Activated naive CD4-positive, alpha-beta T cell (primary cell): ENCODE results near the gene PRKN.

Experiments
- DNase-seq, 4 experiments: peaks; one replicate each; lab custom pipeline; 2025; lab: John Stamatoyannopoulos, UW

Gene PRKN

DNA sequence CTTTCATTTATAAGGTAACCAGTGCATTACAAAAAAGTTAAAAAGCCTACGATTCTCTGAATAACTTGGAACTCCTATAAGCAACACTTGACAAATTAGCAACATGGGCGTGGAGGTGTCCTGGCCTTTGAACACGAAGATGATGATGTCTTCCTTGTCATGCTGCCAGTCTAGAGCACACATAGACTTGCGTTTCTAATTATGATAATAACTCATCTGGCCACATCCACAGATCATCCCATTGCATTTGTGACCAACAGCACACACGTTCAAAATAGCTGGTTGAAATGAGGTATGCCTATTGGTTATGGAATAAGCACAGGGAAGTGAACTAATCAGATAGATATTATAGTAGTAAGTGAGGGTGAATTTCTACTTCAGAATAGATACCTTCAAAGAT lies 608.9 kb downstream of the PRKN start:
- no peak for DNase-seq

DNA sequence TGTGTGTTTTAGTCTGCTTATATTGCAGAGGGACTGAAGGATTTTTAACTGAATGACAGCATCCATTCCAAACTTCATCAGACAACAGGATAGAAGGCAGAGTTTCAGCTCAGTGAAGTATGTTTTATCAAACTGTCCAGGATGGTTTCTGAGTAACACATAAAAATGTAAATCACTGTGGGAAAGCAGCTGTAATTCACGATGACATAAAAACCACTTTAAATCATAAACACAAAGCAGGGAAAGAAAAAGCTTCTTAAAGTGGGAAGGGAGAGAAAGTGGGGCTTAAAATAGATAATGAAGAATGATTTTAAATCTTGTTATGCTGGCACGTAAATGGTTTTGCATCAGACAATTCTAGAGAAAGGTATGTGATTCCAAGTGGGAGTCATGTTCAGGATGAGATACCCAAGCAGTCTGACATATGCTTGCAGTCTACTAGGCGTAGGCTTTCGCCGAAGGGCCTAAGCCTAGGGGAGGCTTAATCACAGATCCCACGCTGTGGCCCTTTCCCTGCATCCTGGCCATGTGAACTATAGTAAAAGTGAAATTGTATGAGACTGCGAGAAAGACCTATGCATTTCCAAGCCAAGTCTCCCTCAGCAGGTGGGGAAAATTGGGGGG lies 610.6 kb downstream of the PRKN start:
- no peak for DNase-seq

DNA sequence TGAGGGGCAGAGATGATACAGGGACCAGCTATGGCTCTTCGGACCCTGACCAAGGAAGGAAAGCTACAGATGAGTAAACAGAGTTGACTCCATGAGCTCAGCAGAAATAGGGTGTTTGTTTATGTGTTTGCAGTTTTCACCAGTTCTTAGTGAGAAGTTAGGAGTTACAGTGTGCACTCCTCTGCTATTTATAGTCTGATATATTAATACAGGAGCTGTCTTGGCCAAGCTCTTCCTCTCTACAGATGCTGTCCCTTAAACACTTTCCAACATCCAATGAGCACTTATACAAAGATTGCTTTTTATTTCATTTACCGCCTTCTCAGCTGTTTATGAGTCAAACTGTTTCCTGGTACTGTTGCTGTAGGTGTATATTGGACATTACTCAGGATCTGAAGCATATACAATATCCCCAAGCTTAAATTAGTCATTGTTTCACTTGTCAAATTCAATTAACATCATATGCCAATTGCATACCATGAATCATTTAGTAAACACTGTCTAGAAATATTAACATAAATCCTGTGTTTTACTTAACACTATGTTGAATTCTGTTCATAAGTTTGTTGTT lies 618.0 kb downstream of the PRKN start:
- DNase-seq = no peak

DNA sequence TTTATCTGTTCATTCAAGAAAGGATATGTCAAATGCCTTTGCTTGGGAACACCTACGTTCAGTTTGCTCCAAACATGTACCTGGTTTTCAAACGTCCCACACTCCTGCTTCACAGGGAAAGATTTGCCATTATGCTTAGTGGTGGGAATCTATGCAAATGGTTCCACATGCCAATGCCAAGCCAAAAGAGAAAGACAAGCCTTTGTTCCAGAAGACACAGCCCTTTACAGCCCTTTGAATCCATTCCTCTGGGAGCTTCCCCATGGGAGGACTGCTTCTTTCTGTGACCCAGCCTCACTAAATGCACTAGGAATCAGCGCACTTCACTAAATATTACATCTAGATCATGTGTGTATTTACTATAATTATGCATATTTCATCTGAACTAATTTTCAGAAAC lies 619.5 kb downstream of the PRKN start:
- DNase-seq = no peak

DNA sequence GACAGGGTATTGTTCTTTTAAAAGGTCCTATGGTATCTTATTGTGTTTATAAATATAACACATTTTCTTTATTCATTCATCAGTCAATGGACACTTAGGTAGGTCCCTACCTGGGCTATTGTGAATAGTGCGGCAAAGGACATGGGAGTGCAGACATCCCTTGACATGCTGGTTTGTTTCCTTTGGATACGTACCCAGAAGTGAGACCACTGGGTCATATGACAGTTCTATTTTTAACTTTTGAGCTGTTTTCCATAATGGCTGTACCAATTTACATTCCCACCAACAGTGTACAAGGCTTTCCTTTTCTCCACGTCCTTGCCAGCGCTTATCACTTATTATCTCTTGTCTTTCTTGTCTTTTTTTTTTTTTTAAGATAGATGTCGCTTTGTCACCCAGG lies 627.5 kb downstream of the PRKN start:
- DNase-seq = no peak

DNA sequence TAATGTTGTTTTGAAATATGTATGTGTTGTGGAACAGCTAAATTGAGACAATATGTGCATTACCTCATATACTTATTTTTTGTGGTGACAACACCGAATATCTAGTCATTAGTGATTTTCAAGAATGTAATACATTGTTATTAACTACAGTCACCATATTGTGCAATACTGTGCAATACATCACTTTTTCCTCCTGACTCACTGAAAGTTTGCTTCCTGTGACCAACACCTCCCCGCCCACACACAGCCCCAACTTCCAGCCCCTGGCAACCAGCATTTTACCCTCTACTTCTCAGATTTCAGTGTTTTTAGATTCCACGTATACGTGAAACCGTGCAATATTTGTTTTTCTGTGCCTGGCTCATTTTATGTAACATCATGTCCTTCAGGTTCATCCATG lies 627.9 kb downstream of the PRKN start:
- no peak for DNase-seq

DNA sequence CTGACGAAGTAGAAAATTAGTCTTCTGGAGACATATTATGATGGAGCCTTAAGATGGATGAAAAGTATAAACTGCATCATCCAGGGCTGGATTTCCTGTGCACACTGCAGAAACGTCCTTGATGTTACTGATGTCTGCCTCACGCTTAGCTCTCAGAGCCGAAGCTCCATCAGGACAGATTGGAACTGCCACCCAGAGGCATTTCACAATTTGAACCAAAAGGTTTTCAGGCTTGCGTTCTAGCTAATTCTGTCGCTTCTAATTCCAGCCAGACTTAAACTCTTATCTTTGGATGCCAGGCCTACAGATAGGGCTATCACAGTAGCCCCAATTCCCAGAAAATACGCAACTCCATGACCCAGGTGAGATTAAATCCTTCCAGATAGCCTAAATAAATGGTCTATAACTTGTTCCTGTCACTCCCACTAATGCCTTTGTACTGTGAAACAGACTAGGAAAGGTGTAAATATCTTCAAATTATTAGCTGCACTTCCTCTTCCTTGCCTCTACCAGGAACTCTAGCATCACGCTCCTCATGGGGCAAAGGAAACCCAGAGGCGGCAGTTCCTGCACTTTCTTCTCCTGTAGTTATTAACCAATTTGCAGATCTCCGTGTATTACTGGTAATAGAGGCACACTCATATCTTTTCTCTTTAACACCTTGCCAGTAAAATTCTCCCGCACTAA lies 634.6 kb downstream of the PRKN start:
- no peak for DNase-seq

DNA sequence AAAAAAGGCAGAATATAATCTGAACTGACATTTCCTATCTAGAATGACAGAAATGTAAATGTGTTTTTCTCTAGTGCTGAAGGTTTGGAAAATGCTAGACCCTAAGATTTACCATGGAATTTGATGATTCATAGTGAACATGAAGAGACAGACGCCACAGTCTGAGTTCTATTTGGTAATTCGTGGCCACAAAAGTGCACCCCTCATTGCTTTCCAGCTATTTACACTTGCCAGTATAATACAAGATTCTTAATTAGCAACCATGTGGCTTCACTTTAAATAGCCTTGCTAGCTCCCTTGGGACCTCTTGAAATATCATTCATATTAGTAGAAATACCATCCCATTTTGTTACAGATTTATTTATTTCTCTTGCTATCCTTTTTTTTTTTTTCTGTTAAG lies 636.8 kb downstream of the PRKN start:
- DNase-seq = no peak

DNA sequence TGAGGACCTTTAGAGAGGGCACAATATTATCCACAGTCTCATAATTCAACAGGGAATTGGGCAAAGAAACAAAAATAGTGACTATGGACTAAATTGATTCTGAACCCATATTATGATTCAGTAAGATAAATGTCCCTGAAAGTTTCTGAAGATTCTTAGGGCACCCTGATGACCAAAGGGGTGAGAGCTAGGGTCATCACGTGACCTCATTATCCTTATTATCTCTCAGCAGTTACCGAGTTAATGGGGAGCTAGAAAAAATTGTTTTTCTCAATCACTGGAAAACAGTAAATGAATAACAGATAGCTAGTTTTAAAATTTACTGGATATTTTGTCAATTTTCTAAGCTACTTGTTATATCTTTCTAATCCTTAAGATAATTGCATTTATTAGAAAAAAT lies 639.5 kb downstream of the PRKN start:
- DNase-seq = no peak

DNA sequence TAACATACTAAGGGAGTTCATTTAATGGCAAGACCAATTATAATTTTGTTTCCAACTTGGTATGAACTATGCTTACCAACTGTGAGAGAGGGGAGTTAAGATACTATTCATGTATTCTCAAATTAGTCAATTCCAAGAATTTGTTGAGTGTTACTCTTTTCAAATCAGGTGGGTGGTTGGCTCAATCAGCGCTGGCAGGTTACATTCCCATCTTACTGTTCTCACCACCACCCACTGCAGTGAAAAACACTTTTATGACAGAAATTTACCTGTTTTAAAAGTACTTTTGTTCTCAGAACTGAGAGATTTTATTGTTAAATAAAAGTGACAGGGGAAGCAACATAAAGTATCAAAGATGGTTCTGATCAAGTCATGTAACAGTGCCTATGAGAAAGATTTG lies 642.0 kb downstream of the PRKN start:
- no peak for DNase-seq

DNA sequence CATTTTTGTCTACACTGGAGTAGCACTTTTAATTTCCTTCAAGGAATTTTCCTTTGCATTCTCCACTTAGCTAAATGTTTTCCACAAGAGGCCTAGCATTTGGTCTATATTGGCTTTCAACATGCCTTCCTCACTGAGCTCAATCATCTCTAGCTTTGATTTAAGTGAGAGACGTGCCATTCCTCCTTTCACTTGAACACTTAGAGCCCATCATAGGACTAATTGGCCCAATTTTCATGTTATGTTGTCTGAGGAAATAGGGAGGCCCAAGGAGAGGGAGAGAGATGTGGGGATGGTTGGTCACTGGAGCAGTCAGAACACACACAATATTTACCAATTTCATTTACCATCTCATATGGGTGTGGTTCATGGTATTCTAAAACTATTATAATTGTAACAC lies 645.0 kb downstream of the PRKN start:
- no peak for DNase-seq

DNA sequence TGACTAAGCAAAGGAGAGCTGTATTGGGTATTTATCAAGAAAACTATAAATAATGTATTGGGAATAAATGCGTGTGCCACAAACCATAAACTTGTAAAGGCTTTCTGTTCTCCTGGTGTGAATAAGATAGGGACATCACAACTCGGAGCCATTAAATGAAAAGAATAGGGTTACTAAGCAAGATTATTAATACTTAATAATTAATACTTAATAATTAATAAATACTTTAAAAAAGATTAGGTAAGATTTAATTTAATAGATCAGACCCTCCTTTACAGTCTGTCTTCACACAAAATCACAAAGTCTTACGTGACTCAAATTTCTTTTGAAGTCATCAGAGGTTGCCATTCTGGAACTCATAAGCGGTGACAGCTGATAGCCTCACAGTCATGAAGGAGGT lies 648.9 kb downstream of the PRKN start:
- DNase-seq = no peak

DNA sequence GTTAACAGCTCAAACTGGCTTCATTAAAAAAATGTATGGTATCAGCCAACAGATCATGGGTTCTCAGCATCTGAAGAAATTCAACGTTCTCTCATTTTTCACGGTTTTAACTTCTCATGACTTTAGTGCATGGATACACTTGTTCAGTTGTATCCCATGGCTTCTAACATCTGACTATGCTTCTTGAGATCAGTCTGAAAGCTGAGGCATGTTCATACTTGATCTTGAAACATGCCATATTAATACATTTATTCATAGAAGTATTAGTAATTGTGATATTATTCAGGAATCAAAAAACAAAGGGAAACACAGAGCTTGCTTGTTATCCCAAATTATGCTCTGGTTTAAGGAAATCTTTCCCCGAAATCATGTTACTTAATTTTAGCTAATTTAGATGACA lies 649.4 kb downstream of the PRKN start:
- DNase-seq = no peak

DNA sequence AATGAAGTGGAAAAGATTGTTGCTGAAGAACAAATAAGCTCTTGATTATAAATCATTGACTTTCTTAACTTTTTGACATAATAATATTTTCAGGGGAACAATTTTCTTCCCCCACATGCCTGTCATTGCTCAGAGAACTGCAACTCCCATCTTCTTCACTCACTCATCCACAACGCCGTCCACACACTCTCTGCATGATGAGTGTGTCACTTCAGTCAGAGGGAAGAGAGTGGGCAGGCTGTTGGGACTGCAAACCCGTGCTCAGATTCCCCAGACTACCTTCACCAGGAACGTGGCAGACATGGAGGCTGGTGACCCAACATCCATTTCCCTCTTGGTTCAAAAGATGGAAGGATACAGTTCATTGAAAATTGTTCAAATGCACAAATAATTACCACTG lies 650.8 kb downstream of the PRKN start:
- DNase-seq = no peak

DNA sequence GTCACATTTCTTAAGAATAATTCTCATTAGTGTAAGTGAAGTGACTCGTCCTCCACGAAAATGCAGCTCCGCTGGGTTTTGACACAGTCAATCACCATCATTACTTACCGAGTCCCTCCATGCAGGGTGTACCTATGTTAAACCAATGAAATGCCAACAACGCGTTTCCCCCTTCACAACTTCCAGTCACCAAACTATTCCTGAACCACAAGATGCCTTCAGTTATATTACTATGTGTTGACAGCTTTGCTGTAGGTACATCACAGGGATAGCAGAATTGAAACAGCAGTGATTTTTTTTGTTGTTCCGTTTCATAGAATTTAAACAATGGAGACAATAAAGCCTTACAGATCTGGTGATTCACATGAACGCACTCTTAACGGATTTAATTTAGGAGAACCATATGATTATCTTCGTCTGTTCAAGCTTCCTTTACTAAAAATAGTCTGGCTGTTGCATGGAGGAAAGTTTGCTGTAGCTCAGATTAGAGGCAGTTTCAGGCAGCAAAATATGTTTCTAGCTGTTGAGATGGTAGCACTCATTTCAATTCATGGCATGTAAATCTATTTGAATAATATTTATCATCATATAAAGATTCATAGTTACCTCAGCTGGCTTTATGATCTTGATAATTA lies 652.8 kb downstream of the PRKN start:
- DNase-seq = no peak

DNA sequence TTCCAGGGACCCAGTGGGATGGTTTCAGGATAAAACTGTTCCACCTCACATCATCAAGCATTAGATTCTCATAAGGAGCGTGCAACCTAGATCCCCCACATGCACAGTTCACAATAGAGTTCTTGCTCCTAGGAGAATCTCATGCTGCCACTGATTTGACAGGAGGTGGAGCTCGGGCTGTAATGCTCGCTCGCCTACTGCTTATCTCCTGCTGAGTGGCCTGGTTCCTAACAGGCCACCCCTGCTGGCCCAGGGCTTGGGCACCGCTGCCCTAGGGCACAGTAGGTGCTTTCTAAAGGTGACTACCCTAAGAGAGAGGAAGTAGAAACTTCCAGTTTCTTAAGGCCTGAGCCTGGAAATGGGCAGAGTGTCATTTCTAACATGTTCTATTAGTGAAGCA lies 656.9 kb downstream of the PRKN start:
- DNase-seq = no peak

DNA sequence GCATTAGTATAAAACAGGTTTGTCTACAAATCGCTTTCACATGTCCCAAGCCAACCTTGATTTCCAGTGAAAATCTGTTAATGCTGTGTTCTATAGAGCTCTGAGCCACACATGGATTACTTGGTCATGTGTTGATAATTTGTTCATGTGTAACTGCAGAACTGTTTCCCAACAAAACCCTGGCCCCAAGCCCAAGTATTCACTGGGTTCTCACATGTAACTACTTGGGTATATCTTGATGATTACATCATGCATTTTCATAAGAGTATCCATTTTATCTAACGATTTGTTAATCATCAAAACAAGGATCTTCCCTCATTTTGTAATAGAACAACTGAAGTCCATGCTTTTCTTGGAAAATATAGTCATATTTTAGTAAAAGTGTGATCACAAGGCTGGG lies 657.6 kb downstream of the PRKN start:
- no peak for DNase-seq

DNA sequence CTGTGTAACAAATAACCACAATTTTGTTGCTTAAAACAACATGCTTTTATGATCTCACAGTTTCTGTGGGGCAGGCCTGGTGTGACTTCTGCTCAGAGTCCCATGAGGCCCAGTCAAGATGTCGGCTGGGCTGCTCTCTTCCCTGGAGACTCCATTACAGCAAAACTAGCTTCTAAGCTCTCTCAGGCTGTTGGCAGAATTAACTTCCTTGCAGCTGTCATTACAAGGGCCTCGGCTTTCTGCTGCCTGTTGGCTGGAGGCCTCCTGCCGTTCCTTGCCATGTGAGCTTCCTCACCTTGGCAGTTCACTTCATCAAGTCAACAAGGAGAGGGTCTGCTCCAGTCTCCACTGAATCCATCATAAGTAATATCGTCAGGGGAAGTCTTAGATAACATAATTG lies 659.2 kb downstream of the PRKN start:
- DNase-seq = no peak

DNA sequence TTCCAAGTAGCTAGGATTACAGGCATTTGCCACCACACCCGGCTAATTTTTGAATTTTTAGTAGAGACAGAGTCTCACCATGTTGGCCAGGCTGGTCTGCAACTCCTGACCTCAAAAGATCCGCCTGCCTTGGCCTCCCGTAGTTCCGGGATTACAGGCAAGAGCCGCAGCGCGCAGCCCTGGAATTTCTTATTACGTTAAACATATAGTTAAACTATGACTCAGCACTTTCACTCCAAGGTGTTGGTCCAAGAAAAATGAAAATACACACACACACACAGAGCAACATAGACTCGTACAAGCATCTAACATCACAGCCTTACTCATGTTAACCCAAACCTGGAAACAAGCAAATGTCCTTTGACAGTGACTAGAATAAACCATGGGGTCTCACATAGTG lies 663.9 kb downstream of the PRKN start:
- DNase-seq = no peak

DNA sequence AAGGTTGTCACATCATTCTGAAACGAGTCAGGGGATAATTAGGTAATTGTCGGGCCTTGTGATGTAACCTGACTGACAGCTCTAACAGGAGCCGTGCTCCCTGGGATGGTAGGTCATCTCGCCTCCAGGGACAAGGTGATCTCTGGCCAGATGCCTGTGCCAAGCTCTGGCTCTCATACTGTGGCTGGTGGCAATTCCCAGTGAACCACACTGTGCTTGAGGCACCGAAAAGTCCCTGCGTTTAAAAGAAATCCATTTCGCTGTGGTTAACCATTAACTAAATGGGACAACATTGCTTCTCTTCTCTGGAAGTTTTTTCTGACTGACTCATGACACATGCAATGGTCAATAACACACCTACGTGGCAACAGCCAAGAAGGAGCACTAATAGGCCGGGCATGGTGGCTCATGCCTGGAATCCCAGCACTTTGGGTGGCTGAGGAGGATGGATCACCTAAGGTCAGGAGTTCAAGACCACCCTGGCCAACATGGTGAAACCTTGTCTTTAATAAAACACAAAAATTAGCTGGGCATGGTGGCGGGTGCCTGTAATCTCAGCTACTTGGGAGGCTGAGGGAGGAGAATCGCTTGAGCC lies 669.2 kb downstream of the PRKN start:
- DNase-seq = no peak

DNA sequence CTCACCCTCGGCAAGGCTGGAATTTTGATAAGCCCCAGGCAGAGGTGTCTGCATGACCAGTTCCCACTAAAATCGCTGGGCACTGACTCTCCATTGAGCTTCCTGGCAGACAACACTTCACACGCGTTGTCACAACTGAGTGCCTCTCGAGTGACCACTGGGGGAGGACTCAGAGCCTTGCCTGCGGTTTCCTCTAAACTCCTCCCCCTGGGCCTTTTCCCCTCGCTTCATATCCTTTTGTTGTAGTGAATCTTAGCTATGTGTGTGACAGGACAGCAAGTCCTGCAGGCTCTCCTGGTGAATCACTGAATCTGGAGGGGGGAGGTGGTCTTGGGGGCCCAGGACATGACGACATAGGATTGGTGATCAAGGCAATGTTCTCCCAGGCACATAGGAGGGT lies 670.8 kb downstream of the PRKN start:
- DNase-seq = no peak

DNA sequence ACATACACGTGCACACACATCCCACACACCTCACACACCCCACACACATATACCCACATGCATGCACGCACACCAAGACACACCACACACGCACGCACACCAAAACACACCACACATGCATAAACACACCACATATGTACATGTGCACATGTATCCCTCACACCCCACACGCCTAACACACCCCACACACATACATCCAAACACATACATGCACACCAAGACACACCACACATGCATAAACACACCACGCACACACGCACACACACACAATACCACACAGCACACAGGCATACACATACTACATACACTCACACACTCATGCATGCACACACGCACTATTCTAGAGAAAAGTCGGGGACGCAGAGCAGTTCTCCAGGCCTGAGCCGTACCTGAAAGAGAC lies 671.5 kb downstream of the PRKN start:
- no peak for DNase-seq

DNA sequence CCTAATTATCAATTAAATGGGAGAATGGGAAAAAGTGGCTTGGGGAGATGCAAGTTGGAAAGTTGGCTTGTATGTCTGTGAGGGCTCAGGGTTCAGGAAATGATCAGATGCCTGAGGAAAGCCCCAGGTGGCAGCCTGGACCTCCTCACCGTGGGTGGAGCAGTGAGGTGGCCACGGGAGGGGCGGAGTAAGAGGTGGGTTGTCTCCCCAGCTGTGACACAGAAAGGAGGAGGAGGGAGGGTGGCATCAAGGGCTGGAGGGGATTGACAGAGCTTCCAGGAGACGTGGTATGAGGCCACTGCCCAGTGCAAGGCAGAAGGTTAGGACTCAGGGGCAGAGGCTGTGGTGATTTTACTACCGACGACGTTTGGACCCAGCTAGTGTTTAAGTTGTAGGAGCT lies 672.2 kb downstream of the PRKN start:
- no peak for DNase-seq
